GM12892 (cell line): ENCODE measurements around the gene CEP70.

Experiments used
- POLR2A ChIP-seq: IDR thresholded peaks from 2 replicates; pipeline ENCODE4 v1.6.1; 2011; ENCODE audit warnings: low read depth, low read length, control low read depth
- POLR2AphosphoS5 ChIP-seq: IDR thresholded peaks from 2 replicates; pipeline ENCODE4 v1.6.1; 2011; ENCODE audit warnings: low read depth, low read length, control low read depth
- TAF1 ChIP-seq: IDR thresholded peaks from 2 replicates; pipeline ENCODE4 v1.6.1; 2011; ENCODE audit warnings: low read depth, mild to moderate bottlenecking, control low read depth, low read length, borderline replicate concordance

DNA sequence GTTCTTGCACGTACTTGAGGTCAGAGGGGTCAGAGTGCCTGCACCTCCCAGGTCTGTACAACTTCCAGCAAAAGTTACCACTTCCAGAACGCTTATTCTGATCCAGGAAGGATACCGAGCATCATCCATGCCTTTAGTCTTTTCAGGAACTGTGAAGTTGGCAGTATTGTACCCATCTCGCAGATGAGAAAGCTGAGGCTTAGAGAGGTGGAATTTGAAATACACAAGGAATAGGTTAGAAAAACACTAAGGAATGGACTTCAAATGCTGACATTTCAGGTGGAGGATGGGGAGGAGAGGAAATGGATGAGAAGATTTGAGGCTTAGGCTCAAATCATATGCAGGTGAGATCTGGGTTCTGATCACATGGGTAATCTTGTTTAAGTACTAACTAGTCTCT, 148.4 kb downstream of the CEP70 start:
- TF ChIP-seq POLR2A, result no peak
- TF ChIP-seq POLR2AphosphoS5, result no peak
- no peak for TF ChIP-seq TAF1
